ENCODE data around the gene SYT8. TPM values are rescaled to one million over a fixed set of nuclear protein-coding genes. Genes with fewer than 3 reads are reported as not detected.

SYT8 gene
- total RNA-seq, 5 donors from 2014 or later (not counting 1 experiment from before 2014, with no cell fraction given), result not detected

- ATAC-seq (replicated peaks in 1 of 4) (no peak), DNase-seq (peak in 1 of 35 experiments; percentile 2)
- WGBS (ENCODE audit: insufficient coverage), result 87% methylated on average over 23 of the region's 30 CpGs
- Mint-ChIP-seq H3K27ac (no peak overlapping the region), H3K4me1 (peaks cover 16 to 37% (median 23%) of the 10 kb centered on the region in 3 donors), H3K9me3 (no peaks in the 10 kb centered on the region), H3K36me3 (no peaks in the 10 kb centered on the region), H3K27me3 (no peaks in the 10 kb centered on the region), H3K4me3 (no peak overlapping the region)
- peaks cover 14 to 21% of the 10 kb centered on the region in 2 donors for H3K36me3 ChIP-seq (ENCODE audit: control insufficient read depth in 2 of 2, extremely low read depth in 1 of 2, insufficient read depth in 1 of 2, low read length in 1 of 2)
- peaks cover 9 to 84% of the 10 kb centered on the region in 2 experiments for H3K4me1 ChIP-seq (ENCODE audit: control insufficient read depth in 1 of 2, extremely low read depth in 1 of 2, insufficient read depth in 2 of 2, low read length in 2 of 2)
- no peak overlapping the region for H3K27ac ChIP-seq (ENCODE audit: low read length)
- H3K4me3 ChIP-seq (ENCODE audit: control insufficient read depth in 1 of 2, extremely low read depth in 1 of 2, low read length in 1 of 2), result no peak overlapping the region
- no peaks in the 10 kb centered on the region for H3K27me3 ChIP-seq (replicated peaks in 1 of 2; ENCODE audit: control insufficient read depth in 2 of 2, extremely low read depth in 1 of 2, insufficient read depth in 2 of 2, low read length in 1 of 2)
- CTCF ChIA-PET, result no interaction called here
- POLR2A ChIA-PET, result no interaction called here
- no peaks in the 10 kb centered on the region for H3K9me3 ChIP-seq
These were observed 43.6 kb downstream of the SYT8 start for GRCh38 chr11:1878137-1879031.

- POLR2A ChIA-PET, result no interaction called here
- Histone ChIP-seq H3K4me1 (ENCODE audit: control insufficient read depth in 1 of 2, extremely low read depth in 1 of 2, insufficient read depth in 2 of 2, low read length in 2 of 2) (peaks cover 9 to 79% of the 10 kb centered on the region in 2 experiments), H3K36me3 (ENCODE audit: control insufficient read depth in 2 of 2, extremely low read depth in 1 of 2, insufficient read depth in 1 of 2, low read length in 1 of 2) (peaks cover 22 to 31% of the 10 kb centered on the region in 2 donors), H3K9me3 (no peaks in the 10 kb centered on the region), H3K4me3 (ENCODE audit: control insufficient read depth in 1 of 2, extremely low read depth in 1 of 2, low read length in 1 of 2) (no peak overlapping the region), H3K27ac (ENCODE audit: low read length) (no peak overlapping the region), H3K27me3 (replicated peaks in 1 of 2; ENCODE audit: control insufficient read depth in 2 of 2, extremely low read depth in 1 of 2, insufficient read depth in 2 of 2, low read length in 1 of 2) (no peaks in the 10 kb centered on the region)
- Mint-ChIP-seq H3K4me1 (peaks cover 16 to 35% (median 23%) of the 10 kb centered on the region in 3 donors), H3K36me3 (no peaks in the 10 kb centered on the region), H3K27ac (no peak overlapping the region), H3K4me3 (no peak overlapping the region), H3K9me3 (no peaks in the 10 kb centered on the region), H3K27me3 (no peaks in the 10 kb centered on the region)
- ATAC-seq (replicated peaks in 1 of 4) (no peak), DNase-seq (peak in 1 of 35 experiments; percentile 3)
- WGBS (ENCODE audit: insufficient coverage), result 100% methylated on average over 1 of the region's 13 CpGs
- CTCF ChIA-PET, result no interaction called here
These were observed 44.7 kb downstream of the SYT8 start for GRCh38 chr11:1879342-1879940.

DNA sequence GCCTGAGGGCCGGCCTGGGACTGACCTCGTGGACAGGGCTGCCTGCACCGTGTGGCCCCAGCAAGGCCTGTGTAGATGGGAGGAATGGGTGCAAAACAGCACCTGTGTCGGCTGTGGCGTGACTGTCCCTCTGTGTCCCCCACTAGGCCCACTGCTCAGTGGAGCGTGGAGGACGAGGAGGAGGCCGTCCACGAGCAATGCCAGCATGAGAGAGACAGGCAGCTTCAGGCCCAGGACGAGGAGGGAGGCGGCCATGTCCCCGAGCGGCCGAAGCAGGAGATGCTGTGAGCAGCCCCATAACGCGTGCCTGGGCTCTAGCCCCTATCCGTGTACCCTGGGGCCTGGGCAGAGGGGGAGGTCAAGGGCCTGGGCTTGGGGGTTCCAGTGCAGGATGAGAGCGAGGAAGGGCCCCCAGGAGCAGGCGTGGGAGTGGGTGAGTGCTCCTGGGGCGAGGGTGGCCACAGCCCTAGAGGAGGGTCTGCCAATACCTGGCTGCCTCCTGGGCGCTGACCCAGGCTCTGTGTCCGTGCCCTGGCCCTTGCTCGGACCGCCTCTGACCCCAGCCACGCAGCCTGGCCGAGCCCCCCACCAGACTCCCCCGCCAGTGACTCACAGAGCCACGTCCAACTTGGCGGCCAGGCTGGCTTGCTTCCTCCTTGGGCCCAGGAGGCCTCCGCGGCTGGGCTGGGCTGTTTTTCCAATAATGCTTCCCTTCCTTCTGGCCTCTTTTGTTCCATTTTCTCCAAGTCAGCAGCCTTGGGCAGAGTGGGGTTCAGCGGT, 45.3 kb downstream of the SYT8 start:
- H3K9me3 Mint-ChIP-seq, result no peaks in the 10 kb centered on the region
- Histone ChIP-seq H3K27ac (ENCODE audit: low read length) (no peak overlapping the region), H3K36me3 (ENCODE audit: control insufficient read depth in 2 of 2, extremely low read depth in 1 of 2, insufficient read depth in 1 of 2, low read length in 1 of 2) (peaks cover 23 to 38% of the 10 kb centered on the region in 2 donors), H3K4me3 (ENCODE audit: control insufficient read depth in 1 of 2, extremely low read depth in 1 of 2, low read length in 1 of 2) (no peak overlapping the region), H3K27me3 (replicated peaks in 1 of 2; ENCODE audit: control insufficient read depth in 2 of 2, extremely low read depth in 1 of 2, insufficient read depth in 2 of 2, low read length in 1 of 2) (no peaks in the 10 kb centered on the region), H3K9me3 (no peaks in the 10 kb centered on the region), H3K4me1 (ENCODE audit: control insufficient read depth in 1 of 2, extremely low read depth in 1 of 2, insufficient read depth in 2 of 2, low read length in 2 of 2) (peaks cover 9 to 73% of the 10 kb centered on the region in 2 experiments)
- H3K36me3 Mint-ChIP-seq, result no peaks in the 10 kb centered on the region
- peaks cover 15 to 34% (median 21%) of the 10 kb centered on the region in 3 donors for H3K4me1 Mint-ChIP-seq
- ATAC-seq (replicated peaks in 1 of 4) (no peak), DNase-seq (peak in 1 of 35 experiments; percentile 8)
- 89% methylated on average over 28 of the region's 32 CpGs for WGBS (ENCODE audit: insufficient coverage)
- H3K4me3 Mint-ChIP-seq, result peak overlapping the region in 1 of 3 donors; percentile 20
- no peaks in the 10 kb centered on the region for H3K27me3 Mint-ChIP-seq
- CTCF ChIA-PET, result no interaction called here
- POLR2A ChIA-PET, result no interaction called here
- peak overlapping the region; percentile 27 to 64 for H3K27ac Mint-ChIP-seq

DNA sequence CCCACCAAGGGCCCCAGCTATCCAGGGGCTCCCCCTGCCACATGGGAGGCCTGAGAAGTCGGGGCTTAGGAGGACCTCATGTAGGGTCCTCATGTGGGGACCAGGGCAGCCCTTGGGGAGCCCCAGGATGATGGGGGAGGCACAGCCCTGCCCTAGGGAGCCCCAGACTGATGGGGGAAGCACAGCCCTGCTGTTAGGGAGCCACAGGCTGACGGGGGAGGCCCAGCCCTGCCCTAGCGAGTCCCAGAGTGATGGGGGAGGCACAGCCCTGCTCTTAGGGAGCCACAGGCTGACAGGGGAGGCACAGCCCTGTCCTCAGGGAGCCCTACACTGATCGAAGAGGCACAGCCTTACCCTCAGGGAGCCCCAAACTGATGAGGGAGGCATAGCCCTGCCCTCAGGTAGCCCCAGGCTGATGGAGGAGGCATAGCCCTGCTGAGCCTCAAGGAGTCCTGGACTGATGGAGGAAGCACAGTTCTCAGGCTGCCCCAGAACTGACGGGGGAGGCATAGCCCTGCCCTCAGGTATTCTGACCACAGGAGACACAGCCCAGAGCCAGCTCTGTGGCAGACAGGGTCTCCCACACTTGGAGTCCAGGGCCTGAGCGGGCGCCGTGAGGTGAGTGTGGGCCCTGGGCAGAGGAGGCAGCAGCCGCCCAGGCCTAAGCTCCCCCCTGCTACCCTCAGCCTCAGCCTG, 46.1 kb downstream of the SYT8 start:
- ChIA-PET POLR2A (no interaction called here), CTCF (no interaction called here)
- no peaks in the 10 kb centered on the region for H3K9me3 ChIP-seq
- Mint-ChIP-seq H3K9me3 (no peaks in the 10 kb centered on the region), H3K27ac (peak overlapping the region; percentile 27 to 58), H3K4me3 (peak overlapping the region in 1 of 3 donors; percentile 20), H3K4me1 (peaks cover 12 to 30% (median 18%) of the 10 kb centered on the region in 3 donors), H3K27me3 (no peaks in the 10 kb centered on the region), H3K36me3 (no peaks in the 10 kb centered on the region)
- H3K36me3 ChIP-seq (ENCODE audit: control insufficient read depth in 2 of 2, extremely low read depth in 1 of 2, insufficient read depth in 1 of 2, low read length in 1 of 2), result peaks cover 18 to 46% of the 10 kb centered on the region in 2 donors
- no peak overlapping the region for H3K27ac ChIP-seq (ENCODE audit: low read length)
- peak in 2 of 35 experiments; percentile 12 to 36 for DNase-seq
- H3K27me3 ChIP-seq (replicated peaks in 1 of 2; ENCODE audit: control insufficient read depth in 2 of 2, extremely low read depth in 1 of 2, insufficient read depth in 2 of 2, low read length in 1 of 2), result no peaks in the 10 kb centered on the region
- peak in 1 of 4 experiments; percentile 3 for ATAC-seq (replicated peaks in 1 of 4)
- no peak overlapping the region for H3K4me3 ChIP-seq (ENCODE audit: control insufficient read depth in 1 of 2, extremely low read depth in 1 of 2, low read length in 1 of 2)
- WGBS (ENCODE audit: insufficient coverage), result 71% methylated on average over 8 of the region's 9 CpGs
- peaks cover 9 to 66% of the 10 kb centered on the region in 2 experiments for H3K4me1 ChIP-seq (ENCODE audit: control insufficient read depth in 1 of 2, extremely low read depth in 1 of 2, insufficient read depth in 2 of 2, low read length in 2 of 2)

DNA sequence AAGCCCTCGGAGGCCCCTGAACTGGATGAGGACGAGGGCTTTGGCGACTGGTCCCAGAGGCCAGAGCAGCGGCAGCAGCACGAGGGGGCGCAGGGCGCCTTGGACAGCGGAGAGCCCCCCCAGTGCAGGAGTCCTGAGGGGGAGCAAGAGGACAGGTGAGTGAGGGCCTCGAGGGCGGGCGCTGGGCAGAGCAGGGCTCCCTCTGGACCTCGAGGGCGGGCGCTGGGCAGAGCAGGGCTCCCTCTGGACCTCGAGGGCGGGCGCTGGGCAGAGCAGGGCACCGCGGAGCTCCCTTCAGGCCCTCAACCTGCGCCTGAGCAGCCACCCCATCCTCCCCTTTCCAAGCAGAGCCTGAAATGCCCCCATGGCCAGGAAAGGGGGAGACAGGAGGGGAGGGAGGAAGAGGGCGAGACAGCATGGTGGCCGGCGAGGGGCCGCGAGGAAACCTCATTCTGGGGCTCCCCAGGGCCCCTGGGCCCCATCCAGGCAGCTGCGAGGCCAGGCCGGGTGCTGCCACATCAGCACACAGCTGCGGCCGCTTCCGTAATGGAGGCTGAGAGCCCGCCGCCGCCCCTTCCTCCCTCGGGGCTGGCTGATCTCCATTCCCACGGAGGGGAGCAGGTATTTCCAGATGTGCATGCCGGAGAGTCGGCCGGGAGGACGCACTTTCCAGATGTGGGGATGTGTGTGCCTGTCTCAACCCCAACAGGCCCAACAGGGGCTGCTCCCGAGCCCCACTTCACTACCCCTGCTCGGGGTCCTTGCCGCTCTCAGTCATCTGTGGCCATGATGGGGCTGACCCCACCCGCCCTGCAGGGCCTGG, 46.9 kb downstream of the SYT8 start:
- no peaks in the 10 kb centered on the region for H3K9me3 Mint-ChIP-seq
- no peaks in the 10 kb centered on the region for H3K27me3 Mint-ChIP-seq
- H3K36me3 Mint-ChIP-seq, result no peaks in the 10 kb centered on the region
- POLR2A ChIA-PET, result interaction anchor here in 1 of 2 donors (0.7 kb wide), 1 partner anchor 11 kb away, joined by 10 read pairs; no protein-coding TSS in a partner anchor
- 73% methylated on average over 24 of the region's 43 CpGs for WGBS (ENCODE audit: insufficient coverage)
- Histone ChIP-seq H3K27me3 (replicated peaks in 1 of 2; ENCODE audit: control insufficient read depth in 2 of 2, extremely low read depth in 1 of 2, insufficient read depth in 2 of 2, low read length in 1 of 2) (no peaks in the 10 kb centered on the region), H3K9me3 (no peaks in the 10 kb centered on the region), H3K36me3 (ENCODE audit: control insufficient read depth in 2 of 2, extremely low read depth in 1 of 2, insufficient read depth in 1 of 2, low read length in 1 of 2) (peaks cover 14 to 53% of the 10 kb centered on the region in 2 donors), H3K4me3 (ENCODE audit: control insufficient read depth in 1 of 2, extremely low read depth in 1 of 2, low read length in 1 of 2) (no peak overlapping the region), H3K4me1 (ENCODE audit: control insufficient read depth in 1 of 2, extremely low read depth in 1 of 2, insufficient read depth in 2 of 2, low read length in 2 of 2) (peaks cover 9 to 60% of the 10 kb centered on the region in 2 experiments), H3K27ac (ENCODE audit: low read length) (no peak overlapping the region)
- ATAC-seq (replicated peaks in 1 of 4) (peak; percentile 10 to 37 (median 20)), DNase-seq (peak in 1 of 35 experiments; percentile 33)
- no peak overlapping the region for H3K27ac Mint-ChIP-seq
- no peak overlapping the region for H3K4me3 Mint-ChIP-seq
- CTCF ChIA-PET, result interaction anchor here (0.6 to 1.7 kb wide), 11 partner anchors 11 to 270 kb away, joined by 3 to 9 read pairs (median 5); partner anchors contain the start of genes LSP1 (in 1 of the 2) and SYT8 (in 1 of the 2)
- peaks cover 12 to 26% (median 13%) of the 10 kb centered on the region in 3 donors for H3K4me1 Mint-ChIP-seq

Data from T-cell (primary cell).